Peyer's patch (tissue), 4 donors: ENCODE results near the gene KRT80. TPM values are rescaled to one million over a fixed set of nuclear protein-coding genes. Genes with fewer than 3 reads are reported as not detected.

Experiments
- DNase-seq, 3 donors: peaks; one replicate each; pipeline ENCODE4 v3.0.0-alpha.2; 2017 to 2019
- H3K27ac ChIP-seq, 4 donors: fragments of 200-600 bp; sonication (generic); one replicate each; pipeline ENCODE4 v1.5.1; 2016 to 2019
- H3K27me3 ChIP-seq, 2 donors: fragments of 200-600 bp; sonication (generic); one replicate each; pipeline ENCODE4 v1.5.1; 2019
- H3K36me3 ChIP-seq, 3 donors: fragments of 200-600 bp; sonication (generic); one replicate each; pipeline ENCODE4 v1.5.1; 2016 to 2019
- H3K4me1 ChIP-seq, 4 donors: fragments of 200-600 bp; sonication (generic); one replicate each; pipeline ENCODE4 v1.5.1; 2016 to 2019
- H3K4me3 ChIP-seq, 4 donors: fragments of 200-600 bp; sonication (generic); 1 replicate in 3 of 4; 2 replicates in 1 of 4; pipeline ENCODE4 v1.5.1; 2016 to 2019; ENCODE audit warnings: mild to moderate bottlenecking in 1 of 4
- H3K9me3 ChIP-seq, 4 donors: fragments of 200-600 bp; sonication (generic); one replicate each; pipeline ENCODE4 v1.5.1; 2016 to 2019; ENCODE audit warnings: mild to moderate bottlenecking in 1 of 4
- CTCF ChIP-seq, 6 experiments: fragments of 450-650 bp in 4 of 6; fragments of 200-600 bp in 2 of 6; sonication (generic) in 1 of 6; IDR thresholded peaks; one replicate each; pipeline ENCODE4 v1.5.1; 2017 to 2019; ENCODE audit warnings: antibody characterized with exemption in 6 of 6, mild to moderate bottlenecking in 3 of 6, moderate library complexity in 1 of 6
- POLR2A ChIP-seq, 2 donors: fragments of 450-650 bp; IDR thresholded peaks; one replicate each; pipeline ENCODE4 v1.5.1; 2017; ENCODE audit warnings: antibody characterized with exemption in 2 of 2, mild to moderate bottlenecking in 2 of 2, moderate library complexity in 2 of 2
- total RNA-seq, 4 donors: library from RNA; depleted of rRNA; stranded (reverse); fragments of >200 nt; gene quantifications; one replicate each; pipeline ENCODE4 v1.1.0, GENCODE V29; 2016

The KRT80 gene
- total RNA-seq, 4 donors from 2014 or later, result 0.13 to 0.38 TPM; not detected in 2

DNA sequence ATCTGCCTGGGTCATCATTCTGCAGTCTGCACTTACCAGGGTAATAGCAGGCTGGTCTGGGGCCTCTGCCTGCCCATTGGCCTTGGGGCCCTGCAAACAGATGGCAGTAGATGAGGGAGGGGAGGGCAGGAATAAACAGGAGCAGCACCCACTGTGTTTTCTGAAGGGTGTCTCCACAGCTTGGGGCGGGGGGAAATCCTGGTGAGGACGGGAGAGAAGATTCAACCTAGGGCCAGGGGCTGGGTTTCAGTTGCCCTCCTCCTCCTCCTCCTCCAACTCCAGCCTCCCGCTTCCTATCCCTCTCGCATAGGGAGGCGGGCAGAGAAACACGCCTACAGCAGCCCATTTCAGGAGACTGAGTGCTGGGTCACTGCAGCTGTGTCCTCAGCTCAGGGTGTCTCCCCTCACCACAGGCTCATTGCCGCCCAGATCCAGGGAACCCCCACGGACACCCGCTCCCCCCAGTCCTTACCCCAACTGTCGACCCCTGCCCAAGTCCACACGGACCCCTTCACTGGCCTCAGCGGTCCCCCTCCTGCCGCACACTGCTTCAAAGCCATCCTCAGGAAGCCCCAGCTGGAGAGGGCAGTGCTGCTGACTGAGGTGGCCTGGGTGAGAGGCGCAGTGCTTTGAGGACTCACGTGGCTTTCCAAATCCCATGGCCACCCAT lies 9.1 kb upstream of the KRT80 start:
- no peaks in the 10 kb centered on the region for H3K27me3 ChIP-seq
- H3K4me3 ChIP-seq, result no peak overlapping the region
- H3K4me1 ChIP-seq, result peaks cover 0 to 23% (median 0%) of the 10 kb centered on the region in 4 donors
- TF ChIP-seq POLR2A (IDR thresholded peaks at IDR 0.05) (no peak), CTCF (IDR thresholded peaks at IDR 0.05) (no peak)
- no peak for DNase-seq
- no peak overlapping the region for H3K27ac ChIP-seq
- no peaks in the 10 kb centered on the region for H3K9me3 ChIP-seq
- no peaks in the 10 kb centered on the region for H3K36me3 ChIP-seq

- Histone ChIP-seq H3K9me3 (no peaks in the 10 kb centered on the region), H3K36me3 (no peaks in the 10 kb centered on the region), H3K27me3 (no peaks in the 10 kb centered on the region), H3K27ac (no peak overlapping the region), H3K4me3 (no peak overlapping the region), H3K4me1 (peaks cover 0 to 19% (median 0%) of the 10 kb centered on the region in 4 donors)
- no peak for TF ChIP-seq CTCF (IDR thresholded peaks at IDR 0.05)
- no peak for TF ChIP-seq POLR2A (IDR thresholded peaks at IDR 0.05)
- no peak for DNase-seq
Measured at GRCh38 chr12:52200086-52200780, 8.4 kb upstream of the KRT80 start.

GRCh38 chr12:52199294-52199919 lies 7.6 kb upstream of the KRT80 start:
- Histone ChIP-seq H3K9me3 (no peaks in the 10 kb centered on the region), H3K27ac (no peak overlapping the region), H3K4me1 (peaks cover 0 to 19% (median 0%) of the 10 kb centered on the region in 4 donors), H3K4me3 (no peak overlapping the region), H3K36me3 (no peaks in the 10 kb centered on the region), H3K27me3 (no peaks in the 10 kb centered on the region)
- DNase-seq, result no peak
- no peak for TF ChIP-seq CTCF (IDR thresholded peaks at IDR 0.05)
- TF ChIP-seq POLR2A (IDR thresholded peaks at IDR 0.05), result no peak

DNA sequence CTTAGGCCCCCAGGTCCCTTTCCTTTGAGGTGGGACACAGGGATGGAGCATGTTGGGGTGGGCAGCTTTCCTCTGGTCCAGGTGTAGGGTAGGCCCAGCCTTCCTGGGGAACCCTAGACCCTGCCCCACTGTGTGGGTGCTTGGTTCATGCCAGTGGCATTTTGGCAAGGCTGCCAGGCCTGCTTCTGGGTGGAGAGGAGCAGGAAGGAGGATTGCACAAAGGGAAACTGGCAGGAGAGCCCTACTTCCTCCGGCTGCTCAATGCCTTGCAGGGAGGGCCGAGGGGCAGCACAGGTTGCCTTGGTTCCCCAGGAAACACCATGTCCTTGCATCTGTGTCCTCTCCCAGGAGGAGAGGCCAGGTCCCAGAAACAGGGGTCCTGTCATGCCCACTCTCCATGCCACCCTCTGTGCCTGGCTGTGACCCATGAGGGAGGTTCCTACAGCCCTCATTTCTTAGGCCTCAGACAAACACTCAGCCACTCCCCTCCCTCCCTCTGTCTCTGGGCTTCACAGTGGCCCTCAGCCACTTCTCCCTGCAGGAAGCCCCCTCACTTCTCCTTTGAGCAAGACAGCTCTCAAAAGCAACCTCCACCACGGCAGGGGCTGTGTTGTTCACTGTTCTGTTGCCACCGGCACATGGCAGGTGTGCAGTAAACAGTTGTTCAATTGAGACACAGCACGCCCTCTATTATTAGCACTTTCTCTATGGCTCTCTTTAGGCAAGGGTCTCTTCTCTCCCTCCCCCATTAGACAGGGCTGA lies 6.8 kb upstream of the KRT80 start:
- TF ChIP-seq CTCF (IDR thresholded peaks at IDR 0.05) (no peak), POLR2A (IDR thresholded peaks at IDR 0.05) (no peak)
- no peaks in the 10 kb centered on the region for H3K27me3 ChIP-seq
- no peak overlapping the region for H3K4me3 ChIP-seq
- no peaks in the 10 kb centered on the region for H3K9me3 ChIP-seq
- DNase-seq, result no peak
- peaks cover 0 to 15% (median 0%) of the 10 kb centered on the region in 4 donors for H3K4me1 ChIP-seq
- no peaks in the 10 kb centered on the region for H3K36me3 ChIP-seq
- no peak overlapping the region for H3K27ac ChIP-seq

- H3K4me3 ChIP-seq, result no peak overlapping the region
- TF ChIP-seq CTCF (IDR thresholded peaks at IDR 0.05) (no peak), POLR2A (IDR thresholded peaks at IDR 0.05) (no peak)
- no peaks in the 10 kb centered on the region for H3K36me3 ChIP-seq
- peaks cover 0 to 15% (median 0%) of the 10 kb centered on the region in 4 donors for H3K4me1 ChIP-seq
- no peak overlapping the region for H3K27ac ChIP-seq
- no peak for DNase-seq
- H3K9me3 ChIP-seq, result no peaks in the 10 kb centered on the region
- no peaks in the 10 kb centered on the region for H3K27me3 ChIP-seq
Measured at GRCh38 chr12:52197371-52198231, 5.8 kb upstream of the KRT80 start.
